GM20431 (cell line): ENCODE measurements around the gene PTPRT.

Experiments used
- in situ Hi-C: fragments of 300-500 bp; cut with MseI, MboI; formaldehyde crosslinking; loops from one replicate; pipeline ENCODE4 v1.15.0; 2020; ENCODE audit warnings: low sequenced_read_pairs; ENCODE audit not compliant: unreplicated experiment

PTPRT gene

GRCh38 chr20:42083280-42083679, 1106.4 kb downstream of the PTPRT start:
- in situ Hi-C loops, result no loop called here

- in situ Hi-C loops, result no loop called here
Observed at GRCh38 chr20:42082611-42083010, 1107.1 kb downstream of the PTPRT start.

- in situ Hi-C loops, result no loop called here
Observed at GRCh38 chr20:42080956-42081355, 1108.8 kb downstream of the PTPRT start.

- in situ Hi-C loops, result no loop called here
Observed at GRCh38 chr20:42074944-42075343, 1114.8 kb downstream of the PTPRT start.

GRCh38 chr20:42067596-42067995, 1122.1 kb downstream of the PTPRT start:
- in situ Hi-C loops, result no loop called here

GRCh38 chr20:42067174-42067573, 1122.5 kb downstream of the PTPRT start:
- in situ Hi-C loops, result no loop called here

- in situ Hi-C loops, result no loop called here
Observed at GRCh38 chr20:42063141-42063540, 1126.6 kb downstream of the PTPRT start.

- in situ Hi-C loops, result no loop called here
Observed at GRCh38 chr20:42053350-42053749, 1136.4 kb downstream of the PTPRT start.

- in situ Hi-C loops, result no loop called here
Observed at GRCh38 chr20:42051921-42052320, 1137.8 kb downstream of the PTPRT start.

- in situ Hi-C loops, result loop anchor here (25.0 kb wide), 1 partner anchor 309 kb away; no protein-coding TSS in a partner anchor
Observed at GRCh38 chr20:42046371-42047085, 1143.2 kb downstream of the PTPRT start.

- in situ Hi-C loops, result loop anchor here (25.0 kb wide), 1 partner anchor 307 kb away; no protein-coding TSS in a partner anchor
Observed at GRCh38 chr20:42043921-42044320, 1145.8 kb downstream of the PTPRT start.

GRCh38 chr20:42041000-42041565, 1148.6 kb downstream of the PTPRT start:
- in situ Hi-C loops, result loop anchor here (25.0 kb wide), 1 partner anchor 304 kb away; no protein-coding TSS in a partner anchor

- in situ Hi-C loops, result loop anchor here (25.0 kb wide), 1 partner anchor 291 kb away; no protein-coding TSS in a partner anchor
Observed at GRCh38 chr20:42027746-42028268, 1161.9 kb downstream of the PTPRT start.

GRCh38 chr20:42026599-42026998, 1163.1 kb downstream of the PTPRT start:
- in situ Hi-C loops, result loop anchor here (25.0 kb wide), 1 partner anchor 289 kb away; no protein-coding TSS in a partner anchor

- in situ Hi-C loops, result loop anchor here (25.0 kb wide), 1 partner anchor 287 kb away; no protein-coding TSS in a partner anchor
Observed at GRCh38 chr20:42024653-42025052, 1165.1 kb downstream of the PTPRT start.
